BE2C (cell line): ENCODE measurements around the gene GCN1.
"Not testable (repeated sequence)": the region's sequence is repeated elsewhere in the genome, so short reads cannot be mapped to it uniquely, and the experiment has no call there.

Source experiments
- DNase-seq: peaks from one replicate; pipeline ENCODE4 v3.0.0-alpha.2; 2020
- H3K27me3 ChIP-seq: fragments of 250-450 bp; sonication (Bioruptor Pico); 2 replicates; pipeline ENCODE4 v1.5.1; 2020; ENCODE audit warnings: mild to moderate bottlenecking
- H3K36me3 ChIP-seq: fragments of 250-450 bp; sonication (Bioruptor Pico); 2 replicates; pipeline ENCODE4 v1.5.1; 2020; ENCODE audit warnings: mild to moderate bottlenecking
- H3K4me1 ChIP-seq: fragments of 250-450 bp; sonication (Bioruptor Pico); 2 replicates; pipeline ENCODE4 v1.5.1; 2020
- H3K4me3 ChIP-seq: 2 replicates; pipeline ENCODE4 v1.5.1; 2011; ENCODE audit warnings: low read depth, low read length
- H3K9me3 ChIP-seq: fragments of 250-450 bp; sonication (Bioruptor Pico); 2 replicates; pipeline ENCODE4 v1.5.1; 2020
- CTCF ChIP-seq: IDR thresholded peaks from 2 replicates; pipeline ENCODE4 v1.5.1; 2012; ENCODE audit warnings: mild to moderate bottlenecking, low read depth, low read length

Gene GCN1

GRCh38 chr12:120214626-120215356 lies 20.3 kb upstream of the GCN1 start:
- Histone ChIP-seq H3K36me3 (peaks cover 24% of the 10 kb centered on the region), H3K4me3 (no peak overlapping the region), H3K9me3 (no peaks in the 10 kb centered on the region), H3K4me1 (no peaks in the 10 kb centered on the region; the same call in 1 of the 2 replicates), H3K27me3 (no peaks in the 10 kb centered on the region)
- DNase-seq: no peak
- TF ChIP-seq CTCF: no peak

GRCh38 chr12:120213758-120214157 lies 19.2 kb upstream of the GCN1 start:
- Histone ChIP-seq H3K9me3 (no peaks in the 10 kb centered on the region), H3K27me3 (no peaks in the 10 kb centered on the region), H3K4me1 (no peaks in the 10 kb centered on the region; the same call in 1 of the 2 replicates), H3K36me3 (peaks cover 18% of the 10 kb centered on the region), H3K4me3 (no peak overlapping the region)
- no peak for TF ChIP-seq CTCF
- DNase-seq: no peak

- DNase-seq, H3K9me3 ChIP-seq, H3K4me1 ChIP-seq, H3K4me3 ChIP-seq, H3K27me3 ChIP-seq: not testable (repeated sequence)
- peaks cover 16% of the 10 kb centered on the region for H3K36me3 ChIP-seq
These were observed 18.7 kb upstream of the GCN1 start for GRCh38 chr12:120213182-120213581.

GRCh38 chr12:120212301-120212700 lies 17.8 kb upstream of the GCN1 start:
- no peak overlapping the region for H3K4me3 ChIP-seq
- H3K4me1 ChIP-seq: no peaks in the 10 kb centered on the region; the same call in 1 of the 2 replicates
- no peaks in the 10 kb centered on the region for H3K9me3 ChIP-seq
- TF ChIP-seq CTCF: no peak
- peaks cover 23% of the 10 kb centered on the region for H3K36me3 ChIP-seq
- no peaks in the 10 kb centered on the region for H3K27me3 ChIP-seq
- DNase-seq: no peak

- Histone ChIP-seq H3K27me3 (no peaks in the 10 kb centered on the region), H3K36me3 (peaks cover 26% of the 10 kb centered on the region), H3K4me1 (no peaks in the 10 kb centered on the region; the same call in 1 of the 2 replicates), H3K4me3 (no peak overlapping the region), H3K9me3 (no peaks in the 10 kb centered on the region)
- DNase-seq: no peak
- TF ChIP-seq CTCF: no peak
These were observed 17.4 kb upstream of the GCN1 start for GRCh38 chr12:120211904-120212283.

GRCh38 chr12:120211243-120211903 lies 16.9 kb upstream of the GCN1 start:
- no peak for DNase-seq
- Histone ChIP-seq H3K36me3 (peaks cover 30% of the 10 kb centered on the region), H3K4me1 (no peaks in the 10 kb centered on the region; the same call in 1 of the 2 replicates), H3K27me3 (no peaks in the 10 kb centered on the region), H3K9me3 (no peaks in the 10 kb centered on the region), H3K4me3 (no peak overlapping the region)
- TF ChIP-seq CTCF: no peak
